Measurements from ENCODE around the gene ADAMTS13. TPM values are rescaled to one million over a fixed set of nuclear protein-coding genes. Genes with fewer than 3 reads are reported as not detected.
"Not testable (repeated sequence)": the region's sequence is repeated elsewhere in the genome, so short reads cannot be mapped to it uniquely, and the experiment has no call there.

ADAMTS13 gene
- total RNA-seq (1 to 10 TPM; 1.2 to 4.1 TPM), polyA plus RNA-seq (ENCODE audit: insufficient read length in 6 of 6) (10 to 100 TPM in 1 of 6 donors, 1 to 10 TPM in 5; 5.9 to 11.1 (median 8.4) TPM)
- long read RNA-seq, donor 1, partial matches to known transcripts = 21 of 35 reads
- long read RNA-seq, donor 1, other reads (novel, unspliced or antisense) = 14 of 35 reads
- long read RNA-seq, donor 2 = 0 reads
- long read RNA-seq, donor 3 = 0 reads
- long read RNA-seq, donor 4 = 0 reads
- long read RNA-seq, donor 5, partial matches to known transcripts = 18 of 32 reads
- long read RNA-seq, donor 5, other reads (novel, unspliced or antisense) = 14 of 32 reads
- long read RNA-seq, donor 6 = 0 reads
- long read RNA-seq, donor 7 = 0 reads
- long read RNA-seq, donor 8 = 0 reads
- long read RNA-seq, donor 9 = 0 reads
- long read RNA-seq, donor 10 = 0 reads
- long read RNA-seq, donor 11 = 0 reads
- long read RNA-seq, donor 12 = 0 reads

DNA sequence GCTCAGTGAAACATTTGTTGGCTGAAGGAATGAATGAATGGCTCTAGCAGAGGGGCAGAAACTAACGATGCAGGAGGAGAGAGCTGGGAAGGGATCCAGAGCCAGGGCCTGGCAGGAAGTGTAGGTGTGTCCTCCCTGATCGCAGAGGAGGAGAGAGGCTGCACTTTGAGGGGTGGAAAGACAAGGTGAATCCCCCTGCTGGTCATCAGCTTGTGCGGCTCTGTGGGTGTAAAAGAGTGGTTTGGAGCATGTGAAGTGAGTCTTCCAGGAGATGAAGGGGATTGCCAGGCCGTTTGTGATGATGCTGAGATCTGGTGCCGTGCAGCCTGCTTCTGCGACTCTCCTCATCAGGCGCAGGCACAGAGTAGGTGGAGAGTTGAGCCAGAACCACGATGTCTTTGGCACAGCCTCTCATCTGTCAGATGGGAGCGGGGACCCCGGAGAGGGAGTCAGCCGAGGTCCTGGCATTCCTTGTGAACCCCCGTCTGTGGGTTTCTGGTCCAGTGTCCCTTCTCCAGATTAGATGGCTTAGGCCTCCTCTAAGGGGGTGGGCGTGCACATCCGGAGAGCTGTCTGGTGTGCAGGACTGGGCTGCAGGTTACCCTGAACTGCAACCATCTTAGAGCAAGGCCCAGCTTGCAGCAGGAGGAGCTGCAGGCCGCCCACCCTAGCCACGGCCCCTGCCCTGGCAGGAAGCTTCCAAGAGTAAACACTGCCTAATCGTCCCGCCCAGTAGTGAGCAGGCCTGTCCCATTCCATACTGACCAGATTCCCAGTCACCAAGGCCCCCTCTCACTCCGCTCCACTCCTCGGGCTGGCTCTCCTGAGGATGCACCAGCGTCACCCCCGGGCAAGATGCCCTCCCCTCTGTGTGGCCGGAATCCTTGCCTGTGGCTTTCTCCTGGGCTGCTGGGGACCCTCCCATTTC is at the start of gene ADAMTS13:
Gene ADAMTS13 (plus strand): TSS at position 753 of the 928 bp plus-strand sequence. CDS start 77 bp downstream, at position 830.
- peaks cover under 1 to 14% of the 10 kb centered on the region in 2 donors for H3K4me1 ChIP-seq
- H3K4me3 ChIP-seq = no peak within 1 kb of the TSS
- H3K27ac ChIP-seq = no peak within 1 kb of the TSS
- intact Hi-C loops (cut with DNase I) = no loop called here
- no peaks in the 10 kb centered on the region for H3K36me3 ChIP-seq
- H3K9me3 ChIP-seq = no peaks in the 10 kb centered on the region
- H3K27me3 ChIP-seq = peaks cover 0 to 14% of the 10 kb centered on the region in 2 donors
- no peak for ATAC-seq
- DNase-seq = no peak
- TF ChIP-seq, protein P1, sequence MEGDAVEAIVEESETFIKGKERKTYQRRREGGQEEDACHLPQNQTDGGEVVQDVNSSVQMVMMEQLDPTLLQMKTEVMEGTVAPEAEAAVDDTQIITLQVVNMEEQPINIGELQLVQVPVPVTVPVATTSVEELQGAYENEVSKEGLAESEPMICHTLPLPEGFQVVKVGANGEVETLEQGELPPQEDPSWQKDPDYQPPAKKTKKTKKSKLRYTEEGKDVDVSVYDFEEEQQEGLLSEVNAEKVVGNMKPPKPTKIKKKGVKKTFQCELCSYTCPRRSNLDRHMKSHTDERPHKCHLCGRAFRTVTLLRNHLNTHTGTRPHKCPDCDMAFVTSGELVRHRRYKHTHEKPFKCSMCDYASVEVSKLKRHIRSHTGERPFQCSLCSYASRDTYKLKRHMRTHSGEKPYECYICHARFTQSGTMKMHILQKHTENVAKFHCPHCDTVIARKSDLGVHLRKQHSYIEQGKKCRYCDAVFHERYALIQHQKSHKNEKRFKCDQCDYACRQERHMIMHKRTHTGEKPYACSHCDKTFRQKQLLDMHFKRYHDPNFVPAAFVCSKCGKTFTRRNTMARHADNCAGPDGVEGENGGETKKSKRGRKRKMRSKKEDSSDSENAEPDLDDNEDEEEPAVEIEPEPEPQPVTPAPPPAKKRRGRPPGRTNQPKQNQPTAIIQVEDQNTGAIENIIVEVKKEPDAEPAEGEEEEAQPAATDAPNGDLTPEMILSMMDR (IDR thresholded peaks at IDR 0.05) = no peak

GRCh38 chr9:133374612-133375115 is 47.5 kb upstream of the ADAMTS13 start:
- Histone ChIP-seq H3K27me3 (no peaks in the 10 kb centered on the region), H3K4me1 (peaks cover 25 to 64% of the 10 kb centered on the region in 2 donors), H3K4me3 (peak overlapping the region; percentile 91 to 97), H3K36me3 (peaks cover 0 to 30% of the 10 kb centered on the region in 2 donors), H3K27ac (peak overlapping the region; percentile 97), H3K9me3 (no peaks in the 10 kb centered on the region)
- ATAC-seq = no peak
- intact Hi-C loops (cut with DNase I) = no loop called here
- no peak for DNase-seq
- TF ChIP-seq, protein P1 (IDR thresholded peaks at IDR 0.05) = no peak

GRCh38 chr9:133375116-133375723 is 46.9 kb upstream of the ADAMTS13 start:
- intact Hi-C loops (cut with DNase I) = no loop called here
- no peaks in the 10 kb centered on the region for H3K9me3 ChIP-seq
- ATAC-seq = peak; percentile 41
- H3K4me1 ChIP-seq = peaks cover 21 to 59% of the 10 kb centered on the region in 2 donors
- TF ChIP-seq, protein P1 (IDR thresholded peaks at IDR 0.05) = no peak
- DNase-seq = peak in 1 of 4 donors; percentile 29
- H3K36me3 ChIP-seq = peaks cover 0 to 25% of the 10 kb centered on the region in 2 donors
- H3K27ac ChIP-seq = peak overlapping the region; percentile 97
- peak overlapping the region; percentile 91 to 97 for H3K4me3 ChIP-seq
- H3K27me3 ChIP-seq = no peaks in the 10 kb centered on the region

DNA sequence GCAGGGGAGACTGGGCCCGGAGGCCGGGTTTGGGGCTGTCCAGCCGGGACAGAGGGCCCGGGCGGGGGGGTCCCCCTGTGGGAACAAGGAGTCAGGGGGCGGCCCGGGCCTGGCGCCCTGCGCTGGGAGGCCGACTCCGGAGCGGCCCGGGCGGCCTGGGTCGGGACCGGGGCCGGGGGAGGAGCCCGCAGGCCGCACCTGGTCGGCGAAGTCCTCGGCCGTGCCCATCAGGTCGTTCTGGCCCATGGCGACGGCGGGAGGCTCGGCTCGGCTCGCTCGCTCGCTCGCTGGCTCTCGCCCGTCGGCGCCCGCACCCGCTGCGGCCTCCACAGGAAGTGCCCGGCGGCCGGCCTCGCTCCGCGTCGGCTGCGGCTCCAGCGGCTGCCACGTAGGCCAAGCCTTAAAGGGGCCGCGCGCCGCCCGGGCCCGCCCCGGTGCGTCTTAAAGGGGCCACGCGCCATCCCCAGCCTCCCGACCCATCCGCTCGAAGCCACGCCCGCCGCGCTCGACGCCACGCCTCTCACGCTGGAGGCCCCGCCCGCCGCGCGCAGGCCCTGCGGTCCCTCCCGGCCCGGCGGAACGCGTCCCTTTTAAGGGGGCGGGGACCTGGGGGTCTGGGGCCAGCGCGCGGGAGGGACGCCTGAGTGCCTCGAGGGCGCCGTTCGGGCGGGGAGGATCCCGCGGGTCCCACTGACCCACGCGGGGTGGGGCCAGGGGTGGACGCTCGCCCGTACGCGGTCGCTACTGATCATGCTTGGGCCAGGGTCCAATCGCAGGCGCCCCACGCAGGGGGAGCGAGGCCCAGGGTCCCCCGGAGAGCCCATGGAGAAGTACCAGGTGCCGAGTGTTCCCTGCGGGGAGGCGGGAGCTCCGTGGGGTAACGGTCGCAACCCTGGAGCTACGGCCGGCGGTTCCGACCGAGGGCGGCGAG is 46.2 kb upstream of the ADAMTS13 start, which contains the start of the genes STKLD1 and SURF4:
Gene STKLD1 (plus strand): TSS at position 643 of the 931 bp plus-strand sequence. CDS start 108 bp downstream, at position 751.
Gene SURF4 (minus strand): TSS at position 337 of the 931 bp plus-strand sequence. CDS start 91 bp downstream, at position 246.
- H3K4me3 ChIP-seq = peak within 1 kb of the TSS; percentile 91 to 97
- H3K27ac ChIP-seq = peak within 1 kb of the TSS; percentile 97
- ATAC-seq (peak; percentile 95), DNase-seq (peak; percentile 95 to 100 (median 96))
- H3K36me3 ChIP-seq = peaks cover 0 to 17% of the 10 kb centered on the region in 2 donors
- H3K4me1 ChIP-seq = peaks cover 13 to 51% of the 10 kb centered on the region in 2 donors
- TF ChIP-seq, protein P1 (IDR thresholded peaks at IDR 0.05) = peak in 1 of 2 donors; percentile 40
- no peaks in the 10 kb centered on the region for H3K9me3 ChIP-seq
- H3K27me3 ChIP-seq = no peaks in the 10 kb centered on the region
- intact Hi-C loops (cut with DNase I) = no loop called here

- peaks cover 0 to 15% of the 10 kb centered on the region in 2 donors for H3K36me3 ChIP-seq
- peaks cover under 1 to 38% of the 10 kb centered on the region in 2 donors for H3K4me1 ChIP-seq
- H3K27ac ChIP-seq; ATAC-seq; H3K27me3 ChIP-seq; H3K4me3 ChIP-seq; H3K9me3 ChIP-seq; intact Hi-C loops (cut with DNase I): not testable (repeated sequence)
- peak in 1 of 4 donors; percentile 62 for DNase-seq
These were observed 44.9 kb upstream of the ADAMTS13 start for GRCh38 chr9:133377280-133377679.
